GM12891 (cell line): Measurements from ENCODE around the gene XXYLT1.

Experiments used
- DNase-seq: peaks from one replicate; pipeline ENCODE4 v3.0.0; 2011; ENCODE audit warnings: low spot score; ENCODE audit not compliant: insufficient read length
- FAIRE-seq: peaks from 2 replicates; lab custom pipeline; 2011; peaks lifted over from hg19 to GRCh38; lab: Jason Lieb, UNC
- PAX5 ChIP-seq: IDR thresholded peaks from 2 replicates; pipeline ENCODE4 v1.6.1; 2011; ENCODE audit warnings: low read length, moderate library complexity, mild to moderate bottlenecking; ENCODE audit not compliant: insufficient read depth, severe bottlenecking
- POLR2A ChIP-seq: IDR thresholded peaks from 2 replicates; pipeline ENCODE4 v1.6.1; 2011; ENCODE audit warnings: low read depth, low read length, control low read depth
- POLR2AphosphoS5 ChIP-seq: IDR thresholded peaks from 2 replicates; pipeline ENCODE4 v1.6.1; 2011; ENCODE audit warnings: low read depth, low read length, control low read depth
- POU2F2 ChIP-seq: IDR thresholded peaks from 2 replicates; pipeline ENCODE4 v1.6.1; 2011; ENCODE audit warnings: low read depth, mild to moderate bottlenecking, control low read depth, low read length, moderate library complexity
- SPI1 ChIP-seq: IDR thresholded peaks from 2 replicates; pipeline ENCODE4 v1.6.1; 2011; ENCODE audit warnings: low read depth, low read length, control low read depth
- TAF1 ChIP-seq: IDR thresholded peaks from 2 replicates; pipeline ENCODE4 v1.6.1; 2011; ENCODE audit warnings: low read depth, low read length, control low read depth

Gene XXYLT1

DNA sequence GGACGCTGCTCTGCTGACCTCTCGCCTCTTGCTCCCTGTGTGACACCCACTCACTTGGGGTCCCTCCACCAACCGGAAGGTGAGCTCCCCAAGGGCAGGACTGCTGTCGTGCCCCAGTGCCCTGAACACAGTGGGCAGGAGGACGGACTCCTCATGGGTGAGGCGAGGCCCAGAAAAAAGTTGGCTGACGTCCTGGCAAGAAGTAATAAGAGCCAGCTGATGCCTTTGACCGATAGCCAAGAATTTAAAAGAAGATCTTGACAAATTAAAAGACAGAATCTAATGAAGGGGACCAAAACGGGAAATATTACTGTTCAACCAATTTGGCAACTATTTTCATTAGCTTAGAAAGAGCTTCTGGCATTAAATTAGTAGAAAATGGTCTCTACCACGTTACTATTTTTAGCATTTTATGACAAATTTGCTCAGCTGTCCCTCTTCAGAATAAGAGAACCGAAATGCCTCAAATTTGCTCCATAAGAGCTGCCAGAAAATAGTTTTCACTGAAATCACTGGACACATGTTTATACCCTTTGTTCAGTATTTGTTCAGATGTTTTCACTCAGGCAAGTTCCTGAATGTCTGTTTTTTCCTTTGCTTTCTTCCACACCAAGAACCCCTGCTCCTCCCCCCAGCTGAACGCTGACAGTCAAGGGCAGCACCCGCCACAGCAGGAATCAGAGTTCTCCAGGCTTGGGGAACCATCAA lies 60.5 kb downstream of the XXYLT1 start:
- DNase-seq (no peak), FAIRE-seq (no peak)
- TF ChIP-seq TAF1 (no peak), POU2F2 (no peak), POLR2A (no peak), PAX5 (no peak), POLR2AphosphoS5 (no peak), SPI1 (no peak)

DNA sequence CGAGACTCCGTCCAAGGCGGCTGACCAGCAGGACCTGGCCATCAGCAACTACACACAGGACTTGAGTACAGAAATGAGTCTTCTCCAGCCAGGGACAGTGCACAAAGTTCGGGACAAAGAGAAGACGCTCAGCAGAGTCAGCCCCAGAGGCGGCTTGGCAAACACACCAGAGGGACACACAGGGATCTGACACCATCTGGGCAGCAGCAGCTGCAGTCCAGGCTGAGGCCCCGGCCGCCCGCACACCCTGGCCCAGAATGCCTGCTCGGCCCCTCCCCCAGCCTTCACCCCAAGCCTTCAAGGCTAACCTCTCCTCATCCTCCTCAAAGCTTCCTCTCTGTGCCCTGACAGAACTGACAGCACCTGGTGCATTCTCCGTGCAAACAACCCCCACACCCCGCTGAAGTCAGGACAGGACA lies 61.1 kb downstream of the XXYLT1 start:
- FAIRE-seq (no peak), DNase-seq (no peak)
- no peak for TF ChIP-seq POLR2AphosphoS5

DNA sequence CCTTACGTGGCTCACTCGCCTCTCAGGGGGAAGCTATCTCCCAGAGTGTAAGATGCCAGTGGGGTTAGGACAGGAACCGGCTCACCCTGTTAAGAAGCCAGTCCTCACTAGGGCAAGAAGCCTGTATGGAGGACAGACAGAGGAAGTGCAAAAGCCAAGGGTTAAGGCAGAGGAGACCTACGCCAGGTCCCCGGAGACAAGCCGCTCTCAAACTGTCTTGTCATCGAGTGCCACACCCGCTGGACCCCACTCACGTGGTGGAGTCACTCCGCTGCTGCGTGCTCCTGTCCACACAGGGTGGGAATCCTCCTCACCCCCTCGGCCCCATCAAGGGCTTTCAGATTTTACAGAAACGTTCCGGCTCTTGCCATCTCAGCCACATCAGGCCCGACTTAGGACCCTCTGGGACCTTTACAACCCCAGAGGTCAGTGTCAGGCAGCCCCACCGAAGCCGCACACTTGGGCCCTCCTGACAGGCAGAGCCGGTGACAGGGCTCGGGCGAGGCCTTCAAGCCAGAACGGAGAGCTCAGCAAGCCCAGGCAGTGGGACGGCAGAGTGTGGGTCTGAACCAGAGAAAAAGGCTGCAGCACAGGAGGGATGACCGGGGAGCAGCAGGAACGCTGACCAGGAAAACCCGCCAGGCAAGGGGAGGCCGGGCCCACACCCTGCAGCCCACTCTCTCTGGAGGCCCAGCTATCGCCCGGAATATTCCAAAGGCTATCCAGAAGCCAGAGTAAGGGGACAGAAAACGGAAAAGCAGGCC lies 61.7 kb downstream of the XXYLT1 start:
- DNase-seq, result no peak
- peak; percentile 26 for FAIRE-seq
- TF ChIP-seq POLR2AphosphoS5, result no peak
- TF ChIP-seq TAF1, result no peak
- peak; percentile 27; the same call in 1 of the 2 replicates for TF ChIP-seq SPI1
- no peak for TF ChIP-seq PAX5

DNA sequence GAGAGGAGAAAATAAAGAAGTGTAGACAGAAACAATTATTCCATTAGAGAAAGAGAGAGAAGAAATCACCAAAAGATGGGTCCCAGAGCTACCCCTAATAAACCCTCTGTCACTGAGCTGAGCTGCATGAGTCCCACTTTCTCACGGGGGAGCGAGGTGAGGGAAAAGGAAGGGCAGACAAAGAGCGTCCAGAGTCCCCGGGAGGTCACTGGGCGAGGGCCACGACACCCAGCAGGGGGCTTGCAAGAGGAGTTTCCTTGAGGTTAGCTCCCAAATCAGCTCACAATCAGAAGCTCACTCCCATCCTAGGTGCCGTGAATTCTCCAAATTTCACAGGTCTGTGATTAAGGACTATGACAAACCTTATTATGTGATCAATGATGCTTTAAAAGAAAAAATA lies 62.3 kb downstream of the XXYLT1 start:
- FAIRE-seq, result no peak
- TF ChIP-seq POU2F2 (no peak), TAF1 (no peak), SPI1 (no peak), PAX5 (no peak), POLR2AphosphoS5 (no peak), POLR2A (no peak)
- no peak for DNase-seq

DNA sequence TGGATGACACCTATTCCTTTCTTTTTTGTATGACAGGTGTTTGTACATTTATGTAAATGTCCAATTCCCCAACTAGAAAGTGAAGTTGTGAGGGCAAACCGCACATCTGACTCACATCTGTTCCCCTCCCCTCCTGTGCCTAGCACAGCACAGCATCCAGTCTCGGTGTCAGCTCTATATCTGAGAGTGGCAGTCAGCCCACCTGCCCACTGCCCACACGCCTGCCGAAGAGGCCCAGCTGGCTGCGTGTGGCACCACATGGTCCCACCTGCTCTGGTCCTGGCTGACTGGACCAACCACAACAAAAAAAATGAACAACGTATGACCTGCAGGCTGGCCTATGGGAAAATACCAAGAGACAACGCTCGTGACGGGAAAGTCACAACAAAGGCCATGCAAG lies 62.8 kb downstream of the XXYLT1 start:
- DNase-seq (peak; percentile 44), FAIRE-seq (peak; percentile 93)
- TF ChIP-seq SPI1, result no peak
- TF ChIP-seq POLR2AphosphoS5, result peak; percentile 50; the same call in 1 of the 2 replicates
- TF ChIP-seq POU2F2, result peak; percentile 90
- no peak for TF ChIP-seq PAX5
- no peak for TF ChIP-seq POLR2A
- TF ChIP-seq TAF1, result no peak

DNA sequence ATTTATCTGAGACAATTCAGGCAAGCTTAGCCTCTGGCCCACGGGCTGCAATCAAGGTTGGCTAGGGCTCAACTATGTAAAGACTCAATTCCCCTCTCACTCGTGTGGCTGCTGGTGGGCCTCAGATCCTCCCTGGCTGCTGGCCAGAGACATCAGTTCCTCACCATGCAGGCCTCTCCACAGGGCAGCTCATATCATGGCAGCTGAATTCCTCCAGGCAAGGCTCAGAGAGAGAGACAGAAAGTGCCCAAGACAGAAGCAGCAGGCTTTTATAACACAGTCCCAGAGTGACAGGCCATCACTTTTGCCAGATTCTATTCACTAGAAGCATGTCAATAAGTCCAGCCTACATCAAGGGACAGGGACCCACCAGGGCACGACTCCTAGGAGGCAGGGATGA lies 63.2 kb downstream of the XXYLT1 start:
- FAIRE-seq (no peak), DNase-seq (no peak)
- TF ChIP-seq POLR2A (no peak), TAF1 (no peak), SPI1 (peak; percentile 9; the same call in 1 of the 2 replicates), POU2F2 (no peak), POLR2AphosphoS5 (no peak)

DNA sequence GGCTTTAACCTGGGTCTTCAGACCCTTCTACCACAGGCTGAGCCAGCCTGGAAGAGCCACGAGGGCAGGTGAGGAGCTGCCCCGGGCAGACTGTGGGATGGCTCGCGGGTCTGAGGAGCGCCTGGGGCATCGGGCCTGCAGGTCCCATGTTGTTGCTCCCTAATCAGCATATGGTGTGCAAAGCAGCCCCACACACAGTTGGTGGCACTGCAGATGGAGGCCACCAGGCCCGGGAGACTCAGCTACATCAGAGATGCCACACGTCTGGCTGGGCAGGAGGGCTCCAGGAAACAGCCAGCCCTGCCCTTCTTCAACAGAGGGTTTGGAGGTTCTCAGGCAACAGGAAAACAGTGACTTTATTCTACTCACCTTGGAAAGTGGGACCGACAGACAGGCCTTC lies 63.9 kb downstream of the XXYLT1 start:
- TF ChIP-seq PAX5, result no peak
- TF ChIP-seq POLR2A, result no peak
- no peak for TF ChIP-seq POU2F2
- no peak for TF ChIP-seq SPI1
- TF ChIP-seq TAF1, result no peak
- TF ChIP-seq POLR2AphosphoS5, result no peak
- no peak for FAIRE-seq
- no peak for DNase-seq

DNA sequence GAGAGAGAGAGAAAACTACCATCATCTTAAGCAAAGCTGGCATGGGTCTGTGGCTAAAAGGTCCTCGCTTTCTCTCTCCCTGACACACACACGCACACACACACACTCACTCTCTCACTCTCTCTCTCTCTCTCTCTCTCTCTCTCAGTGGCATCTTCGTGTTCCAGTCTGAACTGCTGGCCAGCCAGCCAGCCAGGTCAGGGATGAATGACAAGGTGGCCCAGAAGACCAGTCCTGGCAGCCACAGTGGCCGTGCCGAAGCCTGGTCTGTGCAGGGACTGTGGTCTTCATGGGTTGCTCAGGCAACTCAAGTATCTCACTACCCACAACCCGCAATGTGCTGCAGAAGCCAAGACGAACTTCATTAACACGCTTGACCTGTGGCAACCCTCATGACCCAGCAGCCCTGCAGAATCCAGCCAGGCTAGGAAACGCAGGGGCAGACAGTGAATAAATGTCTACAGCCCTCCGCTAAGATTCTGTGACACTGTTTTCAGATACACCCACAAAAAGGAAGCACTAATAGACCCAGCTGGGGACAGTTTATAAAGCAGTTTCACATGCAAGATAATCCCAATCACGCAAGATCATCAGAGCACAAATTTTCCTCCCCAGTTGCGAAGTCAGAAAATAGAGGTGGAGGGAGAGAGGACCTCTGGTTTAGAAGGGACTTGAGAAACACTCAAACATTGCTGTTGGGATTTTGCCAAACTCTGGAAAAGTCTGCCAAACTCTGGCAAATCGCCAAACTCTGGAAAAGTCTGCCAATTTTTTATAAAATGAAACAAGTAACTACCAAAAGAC lies 66.4 kb downstream of the XXYLT1 start:
- FAIRE-seq (peak; percentile 90), DNase-seq (no peak)
- TF ChIP-seq POLR2AphosphoS5 (no peak), POLR2A (no peak), SPI1 (no peak), PAX5 (no peak), TAF1 (no peak), POU2F2 (no peak)

DNA sequence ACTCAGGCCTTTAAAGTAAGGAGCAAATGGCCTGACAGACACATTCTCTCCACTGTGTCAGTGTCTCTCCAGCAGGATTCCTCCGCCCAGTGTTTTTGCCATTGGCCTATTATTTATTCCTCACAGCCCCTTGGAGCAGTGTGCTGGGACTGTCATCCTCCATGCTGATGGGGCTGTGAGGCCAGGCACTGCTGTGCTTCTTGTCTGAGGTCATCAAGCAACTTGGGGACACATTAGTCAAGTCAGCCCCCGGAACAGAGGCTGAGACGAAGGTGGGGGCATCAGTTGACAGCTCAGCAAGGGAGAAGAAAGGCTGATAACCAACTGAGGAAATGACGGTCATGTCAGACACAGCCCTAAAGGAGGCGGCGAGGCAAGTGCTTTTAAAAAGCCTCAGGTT lies 67.4 kb downstream of the XXYLT1 start:
- no peak for FAIRE-seq
- DNase-seq, result no peak
- no peak for TF ChIP-seq SPI1
- no peak for TF ChIP-seq TAF1
- no peak for TF ChIP-seq POLR2A
- TF ChIP-seq PAX5, result no peak
- no peak for TF ChIP-seq POLR2AphosphoS5
- no peak for TF ChIP-seq POU2F2
